ENCODE measurements around the gene MIDN.
"Not testable (repeated sequence)": the region's sequence is repeated elsewhere in the genome, so short reads cannot be mapped to it uniquely, and the experiment has no call there.

MIDN gene

DNA sequence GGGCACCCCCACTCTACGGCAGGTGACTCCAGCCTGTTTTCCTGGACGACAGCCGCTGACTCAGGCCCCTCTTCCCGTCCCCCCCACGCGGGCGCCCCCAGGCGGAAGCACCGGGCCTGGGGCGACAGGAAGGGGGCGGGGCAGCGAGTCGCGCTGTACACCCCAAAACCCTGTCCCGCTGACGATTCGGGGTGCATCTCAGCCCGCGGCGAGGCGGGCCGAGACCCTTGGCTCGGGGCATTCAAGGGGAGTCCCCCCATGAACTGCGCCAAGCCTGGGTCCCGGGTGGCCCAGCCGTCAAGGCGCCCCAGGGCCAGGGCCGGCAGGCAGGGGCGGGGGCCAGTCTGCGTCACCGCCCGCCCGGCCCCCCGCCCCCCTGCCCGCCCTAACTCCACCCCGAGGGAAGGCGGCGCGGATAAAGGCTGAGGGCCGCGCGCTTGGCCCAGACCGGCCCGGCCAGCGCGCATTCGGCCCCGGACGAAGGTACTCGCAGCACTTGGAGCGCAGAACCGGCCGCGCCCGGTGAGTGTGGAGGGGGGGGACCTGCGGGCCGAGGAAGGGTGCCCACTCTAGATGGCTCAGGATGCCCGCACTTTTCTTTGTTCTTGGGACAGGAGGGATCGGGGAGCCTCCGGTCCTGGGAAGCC lies at the start of gene MIDN:
TSS of gene MIDN (plus strand) at position 445 of the 647 bp plus-strand sequence. CDS start 1,714 bp downstream, outside the sequence.
- H3K27ac ChIP-seq, result peak within 1 kb of the TSS; percentile 95 to 100 (median 99)
- H3K4me3 ChIP-seq, result peak within 1 kb of the TSS; percentile 71 to 93 (median 75)

DNA sequence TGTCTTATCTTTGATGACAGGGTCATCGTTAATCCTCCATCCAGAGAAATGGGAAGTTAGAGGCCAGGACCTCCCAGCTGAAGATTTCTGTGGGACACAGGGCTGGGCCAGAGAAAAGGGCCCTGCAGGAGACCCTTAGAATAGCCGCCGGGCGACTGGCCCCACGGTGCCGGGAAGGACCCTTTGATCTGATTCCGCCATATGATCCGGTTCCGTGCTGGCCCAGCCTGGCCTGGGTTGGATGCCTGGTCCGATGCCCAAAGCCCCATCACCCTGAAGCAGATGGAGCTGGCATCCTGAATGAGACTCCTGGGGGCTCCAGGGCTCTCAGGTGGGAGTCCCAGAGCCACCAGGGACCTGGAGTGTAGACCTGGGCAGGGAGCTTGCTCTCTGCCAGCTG lies 48.9 kb upstream of the MIDN start:
- Histone ChIP-seq H3K27ac (no peak overlapping the region), H3K4me3 (no peak overlapping the region)

DNA sequence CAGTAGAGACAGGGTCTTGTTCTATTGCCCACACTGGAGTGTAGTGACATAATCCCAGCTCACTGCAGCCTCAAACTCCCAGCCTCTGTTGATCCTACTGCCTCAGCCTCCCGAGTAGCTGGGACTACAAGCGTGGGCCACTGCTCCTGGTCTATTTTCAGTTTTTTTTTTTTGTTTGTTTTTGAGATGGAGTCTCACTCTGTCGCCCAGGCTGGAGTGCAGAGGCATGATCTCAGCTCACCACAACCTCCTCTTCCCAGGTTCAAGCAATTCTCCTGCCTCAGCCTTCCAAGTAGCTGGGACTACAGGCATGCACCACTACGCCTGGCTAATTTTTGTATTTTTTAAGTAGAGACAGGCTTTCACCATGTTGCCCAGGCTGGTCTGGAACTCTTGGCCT lies 47.8 kb upstream of the MIDN start:
- H3K4me3 ChIP-seq, H3K27ac ChIP-seq: not testable (repeated sequence)

DNA sequence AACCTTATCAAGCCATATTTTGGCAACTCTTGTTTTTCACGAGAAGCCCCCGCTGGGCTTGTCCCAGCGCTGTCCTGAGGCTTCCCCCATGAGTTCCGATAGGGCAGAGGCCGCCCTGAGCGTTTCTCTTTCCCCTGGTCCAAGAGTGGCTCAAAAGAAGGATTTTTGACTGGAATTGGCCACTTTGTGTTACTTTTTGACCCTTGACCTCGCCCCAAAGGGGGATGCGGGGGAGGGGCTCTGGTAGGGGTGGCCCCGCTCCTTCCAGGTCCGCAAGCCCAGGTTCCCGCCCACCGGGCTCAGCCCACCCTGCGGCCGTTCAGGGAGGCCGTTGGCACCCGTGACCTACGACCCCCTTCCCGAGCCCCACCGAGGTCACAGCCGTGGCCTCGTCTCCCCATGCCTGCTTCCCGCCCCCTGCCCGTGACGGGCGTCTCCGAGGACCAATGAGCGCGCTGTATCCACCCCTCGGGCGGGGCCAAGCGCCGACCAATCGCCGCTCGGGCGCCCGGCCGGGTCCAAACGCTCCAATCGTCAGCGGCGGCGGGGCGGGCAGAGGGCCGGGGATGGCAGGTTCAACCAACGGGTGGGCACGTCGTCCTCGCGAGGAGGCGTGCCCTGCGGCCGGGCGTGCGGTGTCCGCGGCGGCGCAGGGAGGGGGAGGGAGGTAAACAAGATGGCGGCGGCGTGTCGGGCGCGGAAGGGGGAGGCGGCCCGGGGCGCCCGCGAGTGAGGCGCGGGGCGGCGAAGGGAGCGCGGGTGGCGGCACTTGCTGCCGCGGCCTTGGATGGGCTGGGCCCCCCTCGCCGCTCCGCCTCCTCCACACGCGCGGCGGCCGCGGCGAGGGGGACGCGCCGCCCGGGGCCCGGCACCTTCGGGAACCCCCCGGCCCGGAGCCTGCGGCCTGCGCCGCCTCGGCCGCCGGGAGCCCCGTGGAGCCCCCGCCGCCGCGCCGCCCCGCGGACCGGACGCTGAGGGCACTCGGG lies 43.0 kb upstream of the MIDN start, which contains the start of gene STK11:
TSS of gene STK11 (plus strand) at position 665 of the 986 bp plus-strand sequence. CDS start 1,136 bp downstream, outside the sequence.
- Histone ChIP-seq H3K27ac (peak within 1 kb of the TSS; percentile 46 to 92 (median 83)), H3K4me3 (peak within 1 kb of the TSS; percentile 41 to 80 (median 72))

DNA sequence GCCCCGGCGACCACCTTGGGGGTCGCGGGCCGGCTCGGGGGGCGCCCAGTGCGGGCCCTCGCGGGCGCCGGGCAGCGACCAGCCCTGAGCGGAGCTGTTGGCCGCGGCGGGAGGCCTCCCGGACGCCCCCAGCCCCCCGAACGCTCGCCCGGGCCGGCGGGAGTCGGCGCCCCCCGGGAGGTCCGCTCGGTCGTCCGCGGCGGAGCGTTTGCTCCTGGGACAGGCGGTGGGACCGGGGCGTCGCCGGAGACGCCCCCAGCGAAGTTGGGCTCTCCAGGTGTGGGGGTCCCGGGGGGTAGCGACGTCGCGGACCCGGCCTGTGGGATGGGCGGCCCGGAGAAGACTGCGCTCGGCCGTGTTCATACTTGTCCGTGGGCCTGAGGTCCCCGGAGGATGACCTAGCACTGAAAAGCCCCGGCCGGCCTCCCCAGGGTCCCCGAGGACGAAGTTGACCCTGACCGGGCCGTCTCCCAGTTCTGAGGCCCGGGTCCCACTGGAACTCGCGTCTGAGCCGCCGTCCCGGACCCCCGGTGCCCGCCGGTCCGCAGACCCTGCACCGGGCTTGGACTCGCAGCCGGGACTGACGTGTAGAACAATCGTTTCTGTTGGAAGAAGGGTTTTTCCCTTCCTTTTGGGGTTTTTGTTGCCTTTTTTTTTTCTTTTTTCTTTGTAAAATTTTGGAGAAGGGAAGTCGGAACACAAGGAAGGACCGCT lies 42.1 kb upstream of the MIDN start:
- H3K27ac ChIP-seq, result peak overlapping the region in 20 of 21 experiments; percentile 37 to 92 (median 78)

DNA sequence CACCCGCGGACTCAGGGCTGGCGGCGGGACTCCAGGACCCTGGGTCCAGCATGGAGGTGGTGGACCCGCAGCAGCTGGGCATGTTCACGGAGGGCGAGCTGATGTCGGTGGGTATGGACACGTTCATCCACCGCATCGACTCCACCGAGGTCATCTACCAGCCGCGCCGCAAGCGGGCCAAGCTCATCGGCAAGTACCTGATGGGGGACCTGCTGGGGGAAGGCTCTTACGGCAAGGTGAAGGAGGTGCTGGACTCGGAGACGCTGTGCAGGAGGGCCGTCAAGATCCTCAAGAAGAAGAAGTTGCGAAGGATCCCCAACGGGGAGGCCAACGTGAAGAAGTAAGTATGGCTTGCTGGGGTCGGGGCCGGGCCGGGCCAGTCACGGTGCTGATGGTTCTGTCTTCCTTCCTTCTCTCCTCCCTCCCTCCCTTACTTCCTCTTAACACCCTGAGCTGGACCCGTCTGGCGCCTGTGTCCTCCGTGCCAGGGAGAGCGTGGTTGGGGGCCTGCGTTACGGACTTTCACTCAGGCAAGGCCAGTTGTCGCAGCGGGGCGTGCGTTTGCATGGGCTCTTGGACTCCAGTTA lies 41.4 kb upstream of the MIDN start:
- Histone ChIP-seq H3K4me3 (peak overlapping the region; percentile 41 to 80 (median 72)), H3K27ac (peak overlapping the region in 20 of 21 experiments; percentile 24 to 92 (median 78))

More for the DNA sequence above, 42.1 kb upstream of the MIDN start:
- H3K4me3 ChIP-seq, result peak overlapping the region; percentile 41 to 80 (median 72)

DNA sequence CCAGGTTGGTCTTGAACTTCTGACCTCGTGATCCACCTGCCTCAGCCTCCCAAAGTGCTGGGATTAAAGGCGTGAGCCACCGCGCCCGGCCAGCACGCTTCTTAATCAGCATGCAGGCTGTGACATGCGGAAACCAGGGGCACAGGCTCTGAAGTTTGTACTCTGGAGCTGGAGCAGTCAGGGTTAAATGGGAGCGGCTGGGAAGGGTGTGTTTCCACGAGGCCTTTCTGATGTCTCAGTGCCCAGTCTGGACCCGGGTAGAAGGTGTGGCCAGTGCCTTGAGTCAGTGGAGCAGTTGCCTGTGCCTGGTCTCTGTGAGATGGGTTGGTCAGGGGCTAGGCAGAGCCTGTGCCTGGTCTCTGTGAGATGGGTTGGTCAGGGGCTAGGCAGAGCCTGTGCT lies 39.6 kb upstream of the MIDN start:
- H3K4me3 ChIP-seq, result not testable (repeated sequence)
- H3K27ac ChIP-seq, result peak overlapping the region in 8 of 21 experiments; percentile 9 to 41 (median 21)

DNA sequence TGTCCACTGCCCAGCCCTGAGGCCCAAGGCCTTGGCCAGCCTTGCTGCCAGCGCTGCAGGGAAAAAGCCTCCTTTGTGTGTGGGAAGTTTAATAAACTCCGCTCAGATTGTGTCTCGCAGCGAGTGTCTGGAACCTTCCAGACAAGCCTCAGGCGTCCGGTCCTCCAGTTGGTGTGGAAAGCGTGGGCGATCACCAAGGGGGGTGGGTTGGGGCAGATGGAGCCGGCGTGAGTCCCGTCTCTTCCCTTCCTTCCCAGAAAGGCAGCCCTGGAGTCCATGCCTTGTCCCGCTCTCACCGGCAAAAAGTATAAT lies 38.2 kb upstream of the MIDN start:
- Histone ChIP-seq H3K4me3 (no peak overlapping the region), H3K27ac (peak overlapping the region in 13 of 21 experiments; percentile 21 to 73 (median 37))

DNA sequence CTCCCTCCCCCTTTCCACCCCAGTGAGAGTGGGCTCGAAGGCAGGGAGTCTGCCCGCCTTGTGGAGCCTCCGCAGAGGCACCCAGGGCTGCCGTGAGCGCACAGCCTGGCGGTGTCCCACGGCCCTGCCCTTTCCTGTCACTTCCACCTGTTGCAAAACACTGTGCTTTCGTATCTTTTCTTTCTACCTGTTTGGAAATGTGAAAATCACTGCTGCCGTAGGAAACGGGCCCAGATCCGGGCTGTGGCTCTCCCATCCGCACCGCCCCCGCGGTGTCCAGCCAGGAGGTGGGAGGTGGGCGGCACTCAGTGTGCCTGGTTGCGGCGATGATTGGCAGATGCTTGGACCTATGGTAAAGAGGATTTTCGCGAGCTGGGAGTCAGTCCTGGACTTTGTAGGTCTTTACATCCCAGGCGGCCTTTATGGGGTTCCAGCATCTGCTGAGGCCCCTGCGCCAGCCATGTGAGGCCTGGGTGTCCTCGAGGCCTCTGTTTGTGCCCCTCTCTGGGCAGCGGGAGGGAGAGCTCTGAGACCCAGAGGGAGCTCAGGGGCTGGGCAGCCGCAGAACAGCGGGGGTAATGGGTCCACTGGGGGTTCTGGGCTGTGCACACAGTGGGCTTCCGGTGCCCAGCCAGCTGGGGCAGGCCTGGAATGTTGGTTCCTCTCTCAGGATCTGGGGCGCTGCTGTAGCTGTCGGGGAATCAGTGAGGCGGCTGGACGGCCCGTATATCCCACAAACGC lies 36.7 kb upstream of the MIDN start:
- Histone ChIP-seq H3K4me3 (no peak overlapping the region), H3K27ac (peak overlapping the region in 12 of 21 experiments; percentile 4 to 91 (median 42))

DNA sequence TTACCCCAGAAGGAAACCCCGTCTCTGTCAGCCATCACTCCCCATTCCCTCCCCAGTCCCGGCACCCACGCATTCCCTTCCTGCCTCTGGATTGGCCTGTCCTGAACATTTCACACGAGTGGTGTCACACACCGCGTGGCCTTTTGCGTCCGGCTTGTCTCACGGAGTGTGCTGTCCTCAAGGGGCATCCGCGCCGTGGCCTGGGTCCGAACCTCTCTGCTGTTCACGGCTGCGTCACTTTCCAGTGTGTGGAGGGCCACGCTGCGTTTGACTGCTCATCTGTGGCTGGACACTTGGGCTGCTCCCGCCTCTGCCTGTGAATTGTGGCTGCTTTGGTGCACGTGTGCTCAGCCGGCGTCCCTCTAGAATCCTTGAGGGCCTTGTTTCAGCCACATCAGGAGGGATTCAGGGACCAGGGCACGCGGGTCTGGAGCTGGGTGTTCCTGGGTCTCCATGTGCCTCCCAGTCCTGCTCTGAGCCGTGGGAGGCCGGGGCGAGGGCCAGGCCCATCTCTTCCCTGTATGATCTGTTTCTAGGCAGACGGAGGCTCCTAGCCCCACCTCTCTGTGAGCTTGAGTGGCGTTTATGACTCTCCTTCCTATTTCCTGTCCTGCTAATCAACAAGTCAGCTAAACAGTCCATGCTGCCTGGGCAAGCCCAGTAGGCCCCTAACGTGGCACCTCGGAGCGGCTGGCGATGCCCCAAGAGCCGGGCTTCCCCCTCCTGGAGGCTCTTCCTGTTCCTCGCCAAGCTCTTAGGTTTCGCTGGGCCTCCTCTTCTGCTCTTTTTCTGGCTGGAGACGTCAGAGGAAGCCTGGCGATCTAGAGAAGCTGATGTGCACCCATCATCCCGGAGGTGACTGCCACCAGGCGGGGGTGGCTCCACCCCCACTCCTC lies 34.7 kb upstream of the MIDN start:
- H3K27ac ChIP-seq, result peak overlapping the region; percentile 27 to 91 (median 82)
- peak overlapping the region in 2 of 7 experiments; percentile 1 to 4 for H3K4me3 ChIP-seq

DNA sequence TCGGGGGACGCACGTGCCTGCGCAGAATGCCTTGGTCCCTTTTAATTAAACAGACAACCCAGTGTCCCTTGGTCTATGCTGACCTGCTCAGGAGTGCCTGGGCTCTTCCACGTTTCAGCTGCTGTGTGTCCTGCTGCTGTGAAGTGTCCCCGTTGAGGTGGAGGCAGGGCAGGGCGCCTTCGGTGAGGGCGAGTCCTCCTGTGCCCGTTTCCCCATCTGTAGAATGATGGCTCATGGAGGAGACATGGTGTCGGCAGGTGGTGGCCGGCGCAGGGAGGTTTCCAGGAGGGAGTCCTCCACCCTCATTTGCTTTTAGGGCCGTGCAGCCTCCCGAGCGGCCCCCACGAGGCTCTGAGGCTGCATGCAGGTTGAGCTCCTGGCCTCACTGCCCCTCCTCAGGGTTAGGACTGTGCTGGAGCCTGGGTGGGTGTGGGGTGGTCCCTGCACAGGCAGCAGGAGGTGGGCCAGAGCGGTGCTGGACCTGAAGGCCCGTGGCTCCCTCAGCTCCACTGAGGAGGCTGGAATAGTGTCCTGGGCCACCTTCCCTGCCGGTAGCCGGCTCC lies 34.0 kb upstream of the MIDN start:
- Histone ChIP-seq H3K27ac (peak overlapping the region; percentile 27 to 91 (median 82)), H3K4me3 (no peak overlapping the region)

DNA sequence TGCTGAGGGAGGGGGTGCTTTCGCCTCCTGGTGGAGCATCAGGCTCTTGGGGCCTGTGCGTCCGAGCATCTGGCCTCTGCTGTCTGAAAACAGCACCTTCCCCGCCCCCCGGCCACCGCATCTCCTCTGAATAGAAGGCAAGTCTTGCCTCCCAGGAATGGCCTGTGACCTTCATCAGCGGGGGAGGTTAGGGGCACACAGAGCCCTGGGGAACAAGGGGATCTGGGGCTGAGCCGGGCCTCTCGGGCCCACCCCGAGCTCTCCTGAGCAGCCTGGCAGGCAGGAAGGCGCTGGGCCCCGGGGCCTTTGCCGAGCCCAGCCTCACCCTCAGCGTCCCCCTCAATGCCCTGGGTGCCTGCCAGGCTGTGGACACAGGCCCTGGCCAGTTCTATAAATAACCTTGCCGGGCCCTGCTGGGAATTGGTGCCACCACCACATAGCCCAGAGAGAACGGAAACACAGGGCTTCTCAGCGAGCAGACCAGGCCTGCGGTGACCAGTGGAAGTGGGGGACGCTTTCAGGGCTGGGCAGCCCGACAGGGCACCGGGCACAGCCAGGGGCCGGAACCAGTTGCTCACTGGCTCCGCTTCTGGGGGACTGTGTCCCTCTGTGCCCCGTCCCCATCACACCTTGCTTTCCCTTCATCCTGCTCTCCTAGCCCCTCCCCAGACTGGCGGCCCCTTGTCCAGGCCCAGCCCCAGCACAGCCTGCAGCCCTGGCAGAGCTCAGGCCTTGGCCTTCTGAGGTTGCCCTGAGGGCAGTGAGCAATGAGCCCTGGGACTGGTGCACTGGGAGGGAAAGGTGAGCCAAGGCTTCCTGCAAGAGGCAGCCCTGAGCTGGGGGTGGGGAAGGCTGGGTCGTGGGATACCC lies 33.3 kb upstream of the MIDN start:
- peak overlapping the region in 20 of 21 experiments; percentile 60 to 91 (median 82) for H3K27ac ChIP-seq
- no peak overlapping the region for H3K4me3 ChIP-seq

DNA sequence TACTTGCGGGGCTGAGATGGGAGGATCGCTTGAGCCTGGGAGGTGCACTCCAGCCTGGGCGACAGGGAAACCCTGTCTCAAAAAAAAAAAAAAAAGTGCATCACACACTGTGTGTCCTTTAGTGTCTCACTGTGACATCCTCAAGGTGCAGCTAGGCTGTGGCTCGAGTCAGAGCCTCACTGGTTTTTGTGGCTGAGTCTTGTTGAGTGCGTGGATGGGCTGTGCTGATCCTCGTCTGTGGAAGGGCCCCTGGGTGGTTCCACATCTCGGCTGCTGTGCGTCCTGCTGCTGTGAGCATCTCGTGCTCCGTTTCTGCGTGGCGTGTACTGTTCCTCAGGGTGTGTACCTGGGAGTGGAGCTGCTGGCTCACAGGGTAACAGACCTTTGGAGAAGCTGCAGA lies 31.6 kb upstream of the MIDN start:
- Histone ChIP-seq H3K4me3 (no peak overlapping the region), H3K27ac (peak overlapping the region in 5 of 21 experiments; percentile 56 to 91 (median 64))

DNA sequence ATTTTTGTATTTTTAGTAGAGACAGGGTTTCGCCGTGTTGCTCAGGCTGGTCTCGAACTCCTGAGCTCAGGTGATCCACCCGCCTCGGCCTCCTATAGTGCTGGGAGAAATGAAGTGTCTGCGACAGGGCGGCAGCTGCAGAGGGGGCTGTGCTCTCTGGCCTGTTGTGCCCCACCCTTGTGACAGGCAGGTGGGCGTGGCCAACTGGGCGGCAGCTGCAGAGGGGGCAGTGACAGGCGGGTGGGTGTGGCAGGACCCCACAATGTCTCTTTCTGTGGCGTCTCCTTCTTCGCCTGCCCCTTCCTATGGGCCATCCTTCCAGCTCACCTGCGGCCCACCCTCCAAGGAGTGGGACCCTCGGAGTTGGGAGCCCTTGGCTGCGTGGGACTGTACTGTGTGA lies 31.0 kb upstream of the MIDN start:
- H3K4me3 ChIP-seq, result no peak overlapping the region
- peak overlapping the region in 6 of 21 experiments; percentile 1 to 57 (median 40) for H3K27ac ChIP-seq

DNA sequence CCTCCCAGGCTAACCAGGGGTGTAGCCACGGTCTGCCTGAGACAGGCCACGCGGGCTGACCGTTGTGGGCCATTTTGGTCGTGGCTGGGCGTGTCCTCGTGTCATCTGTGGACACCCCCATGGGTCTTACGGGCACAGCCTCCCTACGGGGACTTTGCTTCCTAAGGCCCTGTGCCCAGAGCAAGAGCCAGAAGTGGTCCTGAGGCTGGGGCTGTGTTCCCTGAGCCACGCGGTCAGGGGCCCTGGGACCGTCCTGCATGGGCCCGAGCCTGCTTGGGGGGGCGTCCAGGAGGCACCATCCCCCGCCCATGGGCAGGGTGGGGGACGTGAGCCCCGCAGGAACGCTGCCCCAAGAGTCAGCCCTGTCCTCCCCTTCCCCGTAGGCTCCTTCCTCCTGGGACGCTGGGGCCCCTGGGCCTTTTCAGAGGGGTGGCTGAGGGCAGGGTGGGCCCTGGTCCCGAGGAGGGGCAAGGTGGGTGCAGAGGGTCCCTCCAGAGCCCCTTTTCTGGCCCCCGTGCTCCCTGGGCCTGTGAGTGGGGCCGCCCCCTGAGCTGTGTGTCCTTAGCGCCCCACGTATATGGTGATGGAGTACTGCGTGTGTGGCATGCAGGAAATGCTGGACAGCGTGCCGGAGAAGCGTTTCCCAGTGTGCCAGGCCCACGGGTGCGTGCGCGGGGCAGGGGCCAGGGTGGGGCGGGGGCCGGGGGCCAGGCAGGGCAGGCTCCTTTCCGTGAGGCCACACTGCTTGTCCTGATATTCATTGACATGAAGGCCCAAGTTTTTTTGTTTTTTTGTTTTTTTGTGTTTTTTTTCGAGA lies 29.4 kb upstream of the MIDN start:
- H3K27ac ChIP-seq, result peak overlapping the region in 14 of 21 experiments; percentile 2 to 75 (median 50)

More for the DNA sequence above, 29.4 kb upstream of the MIDN start:
- no peak overlapping the region for H3K4me3 ChIP-seq

Measured in skin epidermis (tissue), 12 donors.